ENCODE results near the gene CRYL1. TPM values are rescaled to one million over a fixed set of nuclear protein-coding genes. Genes with fewer than 3 reads are reported as not detected.

CRYL1 gene
- total RNA-seq, 2 donors from 2014 or later = 64.6 to 144 TPM

DNA sequence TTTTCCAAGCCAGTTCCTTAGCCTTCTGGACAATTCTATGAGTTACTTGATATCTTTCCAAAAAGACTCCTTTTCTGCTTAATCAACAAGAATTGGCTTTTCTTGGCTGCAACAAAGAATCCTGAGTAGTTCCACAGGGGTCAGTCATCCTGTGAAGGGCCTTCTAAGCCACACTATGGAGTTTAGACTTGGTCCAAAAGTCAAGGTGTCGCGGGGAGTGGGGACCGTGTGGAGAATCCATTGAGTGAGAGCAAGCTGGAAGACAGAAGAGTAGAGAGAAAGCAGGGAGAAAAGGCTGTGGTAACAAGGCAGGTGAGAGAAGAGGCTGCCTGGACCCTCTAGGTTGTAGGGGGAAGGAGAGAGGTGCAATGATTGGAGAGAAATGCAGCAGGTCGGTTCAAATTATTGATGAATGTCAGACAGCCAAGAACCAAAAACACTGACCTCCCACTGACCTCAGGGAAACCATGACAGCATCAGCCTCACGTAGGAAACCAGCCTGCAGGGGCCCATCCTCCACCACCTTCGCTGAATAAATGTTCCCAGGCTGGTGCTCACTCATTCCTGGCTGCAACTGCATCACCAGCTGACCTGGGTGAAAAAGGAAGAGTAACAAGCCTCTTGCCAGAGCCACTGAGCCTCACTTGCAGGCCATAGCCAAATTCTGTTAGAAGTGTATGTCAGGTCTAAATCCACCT, 34.2 kb upstream of the CRYL1 start:
- TF ChIP-seq, protein P1, sequence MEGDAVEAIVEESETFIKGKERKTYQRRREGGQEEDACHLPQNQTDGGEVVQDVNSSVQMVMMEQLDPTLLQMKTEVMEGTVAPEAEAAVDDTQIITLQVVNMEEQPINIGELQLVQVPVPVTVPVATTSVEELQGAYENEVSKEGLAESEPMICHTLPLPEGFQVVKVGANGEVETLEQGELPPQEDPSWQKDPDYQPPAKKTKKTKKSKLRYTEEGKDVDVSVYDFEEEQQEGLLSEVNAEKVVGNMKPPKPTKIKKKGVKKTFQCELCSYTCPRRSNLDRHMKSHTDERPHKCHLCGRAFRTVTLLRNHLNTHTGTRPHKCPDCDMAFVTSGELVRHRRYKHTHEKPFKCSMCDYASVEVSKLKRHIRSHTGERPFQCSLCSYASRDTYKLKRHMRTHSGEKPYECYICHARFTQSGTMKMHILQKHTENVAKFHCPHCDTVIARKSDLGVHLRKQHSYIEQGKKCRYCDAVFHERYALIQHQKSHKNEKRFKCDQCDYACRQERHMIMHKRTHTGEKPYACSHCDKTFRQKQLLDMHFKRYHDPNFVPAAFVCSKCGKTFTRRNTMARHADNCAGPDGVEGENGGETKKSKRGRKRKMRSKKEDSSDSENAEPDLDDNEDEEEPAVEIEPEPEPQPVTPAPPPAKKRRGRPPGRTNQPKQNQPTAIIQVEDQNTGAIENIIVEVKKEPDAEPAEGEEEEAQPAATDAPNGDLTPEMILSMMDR (IDR thresholded peaks at IDR 0.05) = no peak
- peak overlapping the region in 1 of 2 donors; percentile 7 for H3K9ac ChIP-seq (ENCODE audit: low read depth in 2 of 2, low read length in 2 of 2)
- no peak for DNase-seq
- no peaks in the 10 kb centered on the region for H3K27me3 ChIP-seq
- H3K4me1 ChIP-seq = no peaks in the 10 kb centered on the region
- H3K9me3 ChIP-seq = no peaks in the 10 kb centered on the region
- intact Hi-C loops (cut with DNase I) = no loop called here
- no peak overlapping the region for H3K4me3 ChIP-seq
- no peaks in the 10 kb centered on the region for H3K36me3 ChIP-seq
- peak overlapping the region; percentile 81 for H3K27ac ChIP-seq

DNA sequence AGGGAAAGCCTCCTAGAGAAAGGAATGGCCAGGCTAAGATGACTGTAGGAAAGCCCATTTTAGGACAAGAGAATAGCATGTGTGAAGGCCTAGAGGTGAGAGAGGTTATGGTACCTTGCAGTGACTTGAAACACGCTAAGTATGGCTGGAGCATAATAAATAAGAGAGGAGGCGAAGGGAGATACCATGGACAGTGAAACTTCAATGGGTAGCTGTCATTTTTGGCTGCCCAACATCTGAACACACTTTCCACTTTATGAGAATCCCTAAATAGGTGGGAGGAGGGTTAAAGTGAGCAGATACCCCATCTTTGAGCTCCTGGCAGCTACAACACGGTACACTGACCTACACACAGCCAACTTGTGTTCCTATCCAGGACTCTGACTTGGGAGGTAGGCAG, 33.3 kb upstream of the CRYL1 start:
- no peak overlapping the region for H3K4me3 ChIP-seq
- DNase-seq = no peak
- no peak overlapping the region for H3K27ac ChIP-seq
- H3K9ac ChIP-seq (ENCODE audit: low read depth in 2 of 2, low read length in 2 of 2) = no peak overlapping the region
- H3K36me3 ChIP-seq = no peaks in the 10 kb centered on the region
- intact Hi-C loops (cut with DNase I) = no loop called here
- H3K27me3 ChIP-seq = no peaks in the 10 kb centered on the region
- no peaks in the 10 kb centered on the region for H3K4me1 ChIP-seq
- TF ChIP-seq, protein P1 (IDR thresholded peaks at IDR 0.05) = no peak
- no peaks in the 10 kb centered on the region for H3K9me3 ChIP-seq

DNA sequence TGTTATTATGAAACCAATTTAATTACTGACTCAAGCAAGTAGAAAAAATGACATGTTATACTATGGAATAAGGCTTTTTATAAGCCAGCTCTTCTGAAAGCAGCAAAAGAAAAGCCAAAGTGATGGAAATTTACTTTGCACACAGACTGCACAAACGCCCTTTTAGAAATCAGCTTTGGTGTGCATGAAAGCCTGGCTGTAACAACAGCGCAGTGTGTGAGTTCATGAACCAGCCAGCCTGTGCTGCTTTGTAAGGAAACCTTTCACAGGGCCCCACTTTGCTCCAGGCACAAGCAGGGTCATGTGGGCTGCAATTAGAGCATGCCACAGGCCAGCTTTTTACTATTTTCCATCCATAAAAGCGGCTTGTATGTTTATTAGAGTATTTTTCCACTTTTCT, 27.7 kb upstream of the CRYL1 start:
- Histone ChIP-seq H3K27me3 (no peaks in the 10 kb centered on the region), H3K9me3 (no peaks in the 10 kb centered on the region), H3K9ac (ENCODE audit: low read depth in 2 of 2, low read length in 2 of 2) (no peak overlapping the region), H3K27ac (no peak overlapping the region), H3K36me3 (no peaks in the 10 kb centered on the region), H3K4me3 (no peak overlapping the region), H3K4me1 (no peaks in the 10 kb centered on the region)
- DNase-seq = no peak
- TF ChIP-seq, protein P1 (IDR thresholded peaks at IDR 0.05) = no peak
- intact Hi-C loops (cut with DNase I) = no loop called here

DNA sequence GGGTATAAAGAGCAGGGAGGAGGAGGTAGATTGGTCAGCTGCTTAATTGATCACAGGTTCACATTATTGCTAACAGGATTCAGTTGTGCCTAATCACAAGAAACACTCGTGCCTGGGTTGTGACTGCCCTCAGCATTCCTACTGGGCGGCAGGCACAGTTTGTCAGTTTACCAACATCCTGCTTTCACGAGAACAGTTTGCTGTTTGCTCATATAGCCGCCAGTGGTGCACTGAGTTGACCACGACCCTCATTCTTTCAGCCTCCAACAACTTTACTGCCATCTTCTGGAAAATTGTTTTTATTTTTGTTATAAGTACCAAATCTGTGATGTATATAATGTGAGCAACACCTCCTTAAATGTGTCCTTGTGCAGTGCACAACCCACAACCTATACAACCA, 25.1 kb upstream of the CRYL1 start:
- intact Hi-C loops (cut with DNase I) = no loop called here

DNA sequence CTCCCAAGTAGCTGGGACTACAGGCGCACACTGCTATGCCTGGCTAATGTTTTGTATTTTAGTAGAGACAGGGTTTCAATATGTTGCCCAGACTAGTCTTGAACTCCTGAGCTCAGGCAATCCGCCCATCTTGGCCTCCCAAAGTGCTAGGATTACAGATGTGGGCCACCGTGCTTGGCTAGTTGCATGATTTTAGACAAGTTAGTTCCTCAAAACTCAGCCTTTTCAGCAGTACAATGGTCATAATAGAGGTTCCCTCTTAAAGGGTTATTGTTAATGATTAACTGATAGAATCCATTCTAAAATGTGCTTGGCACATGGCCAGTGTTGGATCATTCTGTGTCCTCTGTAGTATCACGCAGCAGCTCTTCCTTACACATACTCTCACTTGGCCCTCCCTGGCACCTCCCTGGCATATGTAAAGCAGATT, 21.8 kb upstream of the CRYL1 start:
- TF ChIP-seq, protein P1 (IDR thresholded peaks at IDR 0.05) = no peak
- DNase-seq = peak; percentile 75

More for the DNA sequence above, 25.1 kb upstream of the CRYL1 start:
- Histone ChIP-seq H3K4me3 (no peak overlapping the region), H3K9me3 (no peaks in the 10 kb centered on the region), H3K27me3 (no peaks in the 10 kb centered on the region), H3K4me1 (peaks cover 4% of the 10 kb centered on the region), H3K27ac (no peak overlapping the region), H3K9ac (ENCODE audit: low read depth in 2 of 2, low read length in 2 of 2) (no peak overlapping the region), H3K36me3 (no peaks in the 10 kb centered on the region)
- TF ChIP-seq, protein P1 (IDR thresholded peaks at IDR 0.05) = no peak
- DNase-seq = no peak

More for the DNA sequence above, 21.8 kb upstream of the CRYL1 start:
- no peaks in the 10 kb centered on the region for H3K27me3 ChIP-seq
- no peak overlapping the region for H3K4me3 ChIP-seq
- peak overlapping the region; percentile 74 for H3K27ac ChIP-seq
- peaks cover 4% of the 10 kb centered on the region for H3K4me1 ChIP-seq
- peak overlapping the region in 1 of 2 donors; percentile 46 for H3K9ac ChIP-seq (ENCODE audit: low read depth in 2 of 2, low read length in 2 of 2)
- intact Hi-C loops (cut with DNase I) = no loop called here
- H3K9me3 ChIP-seq = no peaks in the 10 kb centered on the region
- H3K36me3 ChIP-seq = no peaks in the 10 kb centered on the region

All from colonic mucosa (tissue), 4 donors.